ENCODE measurements around the gene PDE6H.

Gene PDE6H

DNA sequence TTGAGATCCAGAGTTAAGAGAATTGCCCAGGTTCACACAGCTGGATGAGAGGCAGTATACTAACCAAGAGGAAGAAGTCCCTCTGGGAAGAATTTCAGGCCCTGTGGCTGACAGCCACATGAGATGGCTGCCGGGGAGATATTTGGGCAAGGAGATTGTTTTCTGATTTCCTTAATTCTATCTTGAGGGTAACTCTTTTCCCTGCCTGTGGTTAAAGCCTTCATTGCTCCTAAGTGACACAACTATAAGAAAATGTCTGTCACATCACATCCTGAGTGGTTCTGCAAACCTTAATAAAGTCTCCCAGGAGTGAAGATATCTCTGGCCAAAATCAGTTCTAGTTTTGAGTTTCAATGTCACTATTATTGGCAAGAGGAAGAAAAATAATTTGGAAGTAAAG, 21.0 kb upstream of the PDE6H start:
- DNase-seq (ENCODE audit: low read depth in 2 of 2): no peak

DNA sequence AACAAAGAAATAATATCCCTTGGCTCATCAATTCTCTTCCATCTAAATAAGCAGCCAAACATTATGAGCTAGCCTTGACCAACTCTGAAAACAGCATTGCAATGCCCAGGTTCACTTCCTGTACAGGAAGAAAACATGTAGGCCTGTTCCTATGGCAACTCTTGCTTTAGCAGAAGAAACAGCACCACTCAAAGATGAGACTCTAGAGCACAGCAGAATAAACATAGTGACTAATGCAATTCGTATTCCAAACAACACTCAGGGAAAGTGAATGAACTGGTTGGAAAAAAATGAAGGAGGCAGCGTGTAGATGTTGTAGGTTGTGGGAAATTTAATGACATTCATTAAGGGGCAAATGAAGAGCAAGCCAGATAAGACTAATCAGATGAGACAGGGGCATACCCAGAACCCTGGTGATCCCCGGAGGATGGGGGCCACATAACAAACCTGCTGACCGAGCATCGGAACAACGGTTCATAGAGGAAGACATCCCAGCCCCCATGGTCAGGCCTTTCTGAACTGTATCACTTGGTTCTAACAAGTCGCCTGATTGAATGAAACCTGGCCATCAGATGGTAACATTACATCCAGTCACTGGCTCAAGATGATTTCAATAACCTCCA, 20.4 kb upstream of the PDE6H start:
- peak; percentile 60 to 64 for DNase-seq (ENCODE audit: low read depth in 2 of 2)

DNA sequence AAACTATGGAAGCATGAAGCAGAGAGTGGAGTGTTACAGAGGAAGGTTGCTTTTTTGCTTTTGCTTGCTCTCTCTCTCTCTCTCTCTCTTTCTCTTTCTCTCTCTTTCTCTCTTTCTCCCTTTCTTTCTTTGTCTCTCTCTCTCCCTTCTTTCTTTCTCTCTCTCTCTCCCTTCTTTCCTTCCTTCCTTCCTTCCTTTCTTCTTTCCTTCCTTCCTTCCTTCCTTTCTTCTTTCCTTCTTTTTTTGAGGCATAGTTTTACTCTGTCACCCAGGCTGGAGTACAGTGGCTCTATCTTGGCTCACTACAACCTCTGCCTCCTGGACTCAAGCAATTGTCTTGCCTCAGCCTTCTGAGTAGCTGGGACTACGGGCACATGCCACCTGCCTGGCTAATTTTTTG, 19.1 kb upstream of the PDE6H start:
- no peak for DNase-seq (ENCODE audit: low read depth in 2 of 2)

DNA sequence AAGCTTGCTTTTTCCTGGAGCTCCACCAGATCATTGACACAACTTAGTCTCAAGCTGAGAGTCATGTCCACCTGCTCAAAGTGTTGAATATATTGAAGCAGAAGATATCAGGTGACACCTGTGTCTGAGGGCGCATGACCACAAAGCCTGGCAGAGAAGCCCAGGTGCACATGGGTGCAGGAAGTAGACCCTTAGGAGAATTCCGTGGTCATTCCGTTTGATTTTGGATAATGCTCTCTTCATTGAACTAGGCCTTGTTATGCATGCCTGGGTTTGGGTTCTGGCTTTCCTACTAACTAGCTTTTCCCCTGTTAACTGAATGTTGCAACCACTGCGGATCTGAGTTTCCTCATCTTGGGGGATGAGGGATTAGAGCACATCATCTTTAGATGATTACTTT, 18.6 kb upstream of the PDE6H start:
- DNase-seq (ENCODE audit: low read depth in 2 of 2): no peak

DNA sequence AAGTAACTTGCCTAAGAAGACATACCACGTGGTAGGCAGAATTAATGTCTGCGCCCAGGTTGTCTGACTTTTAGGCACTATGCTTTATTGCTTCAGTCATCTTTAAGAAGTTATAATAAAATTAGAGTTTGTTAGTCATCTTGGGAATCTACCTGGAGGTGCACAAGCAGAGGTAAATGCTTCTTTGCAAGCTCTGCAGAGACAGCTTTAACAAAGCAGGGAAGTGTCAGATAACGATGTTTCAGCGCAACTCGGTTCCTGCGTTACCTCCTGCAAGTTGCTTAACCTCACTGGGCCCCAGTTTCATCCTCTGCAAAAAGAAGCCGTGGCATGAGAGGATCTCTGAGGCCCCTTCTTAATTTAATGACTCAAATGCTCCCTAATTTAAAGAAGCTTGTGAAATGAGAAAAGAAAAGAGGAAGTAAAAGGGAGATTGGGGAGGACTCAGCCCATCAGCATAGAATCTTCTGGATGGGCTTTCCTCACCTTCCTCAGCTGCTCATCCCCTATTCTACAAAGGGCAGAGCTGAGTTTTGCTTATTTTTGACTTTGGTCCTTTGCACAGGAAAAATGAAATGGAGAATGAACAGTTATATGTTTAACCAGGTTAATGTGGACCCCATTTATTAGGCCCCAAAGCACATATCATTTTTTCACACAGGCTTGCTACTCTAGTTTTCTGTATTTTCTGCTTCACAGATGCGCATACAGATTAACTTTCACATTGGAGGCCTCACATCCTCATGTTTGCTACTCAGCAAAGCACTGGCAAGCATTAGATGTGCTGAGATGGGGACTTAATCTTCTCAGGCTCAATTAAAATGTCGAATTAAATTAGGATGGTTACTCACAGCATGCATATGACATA, 16.6 kb upstream of the PDE6H start:
- DNase-seq (ENCODE audit: low read depth in 2 of 2): no peak

DNA sequence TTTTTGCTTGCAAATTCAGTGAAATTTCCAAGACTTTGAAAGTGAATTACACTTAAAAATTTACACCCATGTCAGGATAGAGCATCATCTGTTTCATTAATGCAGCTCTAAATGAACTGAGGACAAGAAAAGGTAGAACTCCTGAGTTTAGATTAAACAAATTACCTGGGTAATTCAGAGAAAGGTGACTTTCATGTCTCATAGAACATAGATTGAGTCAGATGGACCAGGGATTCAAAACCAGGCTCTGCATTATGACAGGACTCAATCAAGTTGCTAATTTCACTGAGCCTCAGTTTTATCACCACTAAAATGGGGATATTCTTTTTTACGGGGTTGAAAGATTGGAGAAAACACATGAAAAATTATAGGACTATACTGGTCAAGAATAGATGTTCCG, 15.9 kb upstream of the PDE6H start:
- DNase-seq (ENCODE audit: low read depth in 2 of 2): no peak

DNA sequence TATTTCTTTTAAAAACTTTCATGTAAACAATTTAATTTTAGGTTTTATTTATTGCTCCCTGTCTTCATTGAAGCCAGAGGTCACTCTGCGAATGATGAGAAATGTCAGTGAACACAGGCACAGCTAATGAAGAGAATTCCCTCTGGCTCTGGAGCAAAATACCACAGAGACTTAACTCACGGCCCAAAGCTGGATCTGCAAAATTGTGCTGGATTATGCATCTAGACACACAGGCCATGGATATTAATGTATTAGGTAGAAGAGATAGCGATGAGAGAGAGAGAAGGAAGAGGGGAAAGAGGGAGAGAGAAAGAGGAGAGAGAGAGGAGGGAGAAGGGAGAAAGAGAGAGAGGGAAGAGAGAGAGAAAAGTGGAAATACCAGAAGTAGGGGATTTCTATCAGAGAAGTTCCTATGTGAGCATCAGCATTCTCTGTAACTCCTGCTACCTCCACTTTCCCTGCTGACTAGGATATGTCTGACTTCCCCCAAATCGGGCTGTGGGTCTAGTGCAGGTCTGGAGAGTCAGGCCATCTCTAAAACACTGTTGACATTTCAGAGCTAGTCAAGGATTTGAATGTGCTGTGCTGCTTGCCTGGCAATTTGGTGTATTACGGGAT, 15.2 kb upstream of the PDE6H start:
- no peak for DNase-seq (ENCODE audit: low read depth in 2 of 2)

DNA sequence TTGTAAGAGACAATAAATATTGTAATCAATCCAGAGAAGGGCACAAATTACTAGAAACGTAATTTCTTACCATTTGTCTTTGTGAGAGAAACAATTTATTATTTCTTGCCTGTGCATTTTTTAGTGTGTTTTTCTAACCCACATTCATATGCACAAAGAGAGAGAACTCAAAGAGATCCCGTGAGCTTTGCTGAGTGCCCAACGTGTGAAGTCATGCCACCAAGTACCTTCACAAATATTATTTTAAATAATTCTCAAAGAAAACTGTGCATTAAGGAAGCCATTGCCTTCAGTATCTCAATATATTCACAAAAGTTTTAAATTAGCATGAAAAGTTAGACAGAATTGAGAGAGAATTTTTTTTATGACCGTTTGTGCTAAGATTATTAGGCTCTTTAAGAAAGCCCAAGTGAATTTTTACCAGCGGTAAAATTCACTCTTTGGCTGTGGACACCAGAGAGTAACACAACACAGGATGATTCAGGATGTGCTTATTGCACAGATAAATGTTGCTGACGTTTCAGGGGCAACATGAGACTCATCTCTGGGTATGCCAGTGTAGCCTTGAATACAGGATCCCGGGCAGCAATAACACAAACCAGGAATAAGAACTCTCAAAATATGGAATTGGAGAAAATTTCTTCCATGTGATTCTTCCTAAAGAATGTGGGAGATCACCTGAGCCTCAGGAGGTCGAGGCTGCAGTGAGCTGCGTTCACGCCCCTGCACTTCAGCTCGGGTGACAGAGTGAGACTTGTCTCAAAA, 14.3 kb upstream of the PDE6H start:
- no peak for DNase-seq (ENCODE audit: low read depth in 2 of 2)

DNA sequence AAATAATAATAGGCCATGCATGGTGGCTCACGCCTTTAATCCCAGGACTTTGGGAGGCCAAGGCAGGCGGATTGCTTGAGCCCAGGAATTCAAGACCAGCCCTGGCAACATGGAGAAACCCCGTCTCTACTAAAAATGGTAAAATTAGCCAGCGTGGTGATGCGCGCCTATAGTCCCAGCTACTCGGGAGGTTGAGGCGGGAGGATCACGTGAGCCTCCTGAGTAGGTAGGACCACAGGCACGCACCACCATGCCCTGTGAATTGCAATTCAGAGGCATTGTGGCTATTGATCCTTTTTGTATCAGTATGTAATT, 13.8 kb upstream of the PDE6H start:
- DNase-seq (ENCODE audit: low read depth in 2 of 2): no peak

DNA sequence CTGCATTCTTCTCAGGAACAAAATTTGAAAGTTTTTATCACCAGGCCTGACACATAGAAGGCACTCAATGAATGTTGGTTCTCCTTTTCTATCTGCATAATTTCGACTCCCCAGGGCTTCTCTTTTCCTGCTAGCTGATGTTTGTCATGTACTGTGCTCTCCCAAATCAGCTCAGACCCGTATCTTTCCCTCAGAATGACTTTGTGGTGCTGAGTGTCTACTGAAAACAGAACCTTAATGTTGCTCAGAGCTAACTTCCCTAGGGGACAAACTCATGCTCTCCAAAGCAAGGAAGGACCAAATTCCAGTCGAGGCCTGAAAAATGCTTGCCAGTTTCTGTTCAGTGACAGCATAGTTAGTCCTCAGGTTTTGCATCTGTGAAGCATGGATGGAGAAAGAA, 13.4 kb upstream of the PDE6H start:
- DNase-seq (ENCODE audit: low read depth in 2 of 2): no peak

DNA sequence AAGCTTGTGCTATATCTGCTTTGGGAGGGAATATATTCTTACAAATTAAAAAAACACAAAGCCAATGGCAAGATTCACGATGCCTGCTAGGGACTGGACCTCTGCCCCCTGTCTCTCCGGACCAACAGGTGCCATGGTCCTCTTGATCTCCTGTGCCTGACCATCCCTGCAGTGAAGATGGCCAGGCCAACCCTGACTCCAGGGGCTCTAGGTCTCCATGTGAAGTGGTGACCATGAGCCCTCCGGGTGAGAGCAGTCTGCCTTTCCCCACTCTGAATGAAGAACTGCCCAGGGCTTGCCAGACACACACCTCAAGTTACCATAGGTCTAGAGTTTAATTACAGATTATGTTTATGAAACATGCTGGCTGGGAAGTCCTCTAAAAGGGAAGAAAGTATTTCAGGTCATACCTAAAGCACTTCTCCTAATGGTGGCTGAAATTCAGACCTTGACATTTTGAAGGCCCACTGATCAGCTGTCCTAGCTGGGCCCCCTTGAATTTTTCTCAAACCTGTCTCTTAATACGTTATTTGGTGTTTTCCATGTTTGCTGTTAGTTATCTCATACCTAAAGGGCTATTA, 12.8 kb upstream of the PDE6H start:
- DNase-seq (ENCODE audit: low read depth in 2 of 2): no peak

DNA sequence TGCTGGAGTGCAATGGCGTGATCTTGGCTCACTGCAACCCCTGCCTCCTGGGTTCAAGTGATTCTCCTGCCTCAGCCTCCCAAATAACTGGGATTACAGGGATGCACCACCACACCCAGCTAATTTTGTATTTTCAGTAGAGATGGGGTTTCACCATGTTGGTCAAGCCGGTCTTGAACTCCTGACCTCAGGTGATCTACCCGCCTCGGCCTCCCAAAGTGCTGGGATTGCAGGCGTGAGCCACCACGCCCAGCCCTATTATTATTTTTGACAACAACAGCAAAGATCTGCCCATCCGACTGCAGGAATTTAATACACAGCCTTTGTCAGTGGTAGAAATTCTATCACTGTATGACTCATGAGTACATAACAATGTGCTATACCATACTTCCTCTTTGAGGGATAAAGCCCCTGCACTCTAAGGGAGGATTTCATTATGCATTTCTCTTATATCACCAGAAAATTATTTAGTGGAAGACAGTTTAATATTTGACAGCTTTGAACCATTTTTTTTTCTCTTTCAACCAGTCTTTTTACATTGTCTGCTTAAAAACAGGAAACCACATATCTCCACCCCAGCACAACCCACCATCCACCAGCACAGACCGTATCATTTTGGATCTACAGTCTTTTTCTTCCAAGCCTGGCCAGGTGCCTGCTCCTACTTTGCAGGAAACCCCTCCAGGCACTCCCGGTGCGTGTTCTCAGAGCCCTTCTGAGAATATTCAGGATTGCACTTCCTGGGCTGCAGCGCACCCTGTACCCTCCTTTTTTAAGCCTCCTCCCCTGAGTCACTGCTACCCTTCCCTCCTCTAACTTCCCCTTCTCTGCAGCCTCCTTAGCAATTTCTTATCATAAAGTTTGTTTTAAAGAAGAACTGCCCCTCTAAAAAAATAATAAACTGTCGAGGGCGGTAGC, 12.0 kb upstream of the PDE6H start:
- peak; percentile 50 to 62 for DNase-seq (ENCODE audit: low read depth in 2 of 2)

DNA sequence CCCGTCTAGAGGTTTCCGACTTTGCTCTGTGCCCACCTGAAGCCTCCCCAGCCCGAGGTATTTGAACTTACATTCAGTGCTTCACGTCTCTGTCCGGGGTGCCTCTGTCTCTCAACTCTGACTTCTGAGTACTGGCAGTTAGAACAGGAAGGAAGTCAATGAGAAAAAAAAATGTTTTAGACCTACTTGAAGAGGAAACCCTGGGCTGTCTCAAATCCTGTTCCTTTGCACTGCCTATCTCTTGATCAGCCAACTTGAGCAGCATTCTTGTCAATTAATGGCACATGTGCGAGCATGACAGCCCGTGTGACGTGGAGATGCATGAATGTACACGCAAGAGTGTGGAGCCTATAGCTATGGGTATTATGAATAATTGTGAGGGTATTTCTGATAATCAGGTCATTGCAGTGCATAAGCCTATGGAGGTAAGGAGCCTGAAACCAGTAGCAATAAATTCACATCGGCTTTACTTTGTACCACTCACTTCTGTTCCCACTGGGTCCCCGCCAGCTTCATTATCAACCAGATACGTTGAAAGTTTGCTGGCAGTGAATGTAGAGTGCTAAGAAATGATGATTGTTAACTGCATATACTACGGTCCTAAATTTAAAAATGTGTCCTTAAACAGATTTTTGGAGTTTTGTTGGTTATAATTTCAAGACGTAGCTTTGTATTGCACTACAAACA, 11.2 kb upstream of the PDE6H start, which contains the start of gene ARHGDIB:
ARHGDIB (minus strand) TSS at position 136 of the 687 bp plus-strand sequence. CDS start 10,889 bp downstream, outside the sequence.
- no peak for DNase-seq (ENCODE audit: low read depth in 2 of 2)

DNA sequence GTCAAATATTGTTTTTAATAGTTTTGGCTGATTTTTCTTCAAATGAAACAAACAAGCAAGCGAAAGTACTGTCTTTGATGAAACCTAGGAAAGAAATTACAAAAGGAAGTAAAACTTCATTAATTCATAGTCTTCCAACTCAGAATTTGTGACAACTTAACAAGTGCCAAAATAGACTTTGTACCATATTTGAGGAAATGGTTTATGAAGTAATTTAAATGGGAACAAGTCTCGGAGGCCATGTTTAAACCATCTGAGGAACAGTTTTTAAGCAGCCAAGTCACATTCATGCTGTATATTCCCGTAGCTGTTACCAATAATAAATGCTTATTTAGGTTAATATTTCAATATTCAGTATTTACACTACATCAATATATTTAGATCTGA, 10.7 kb upstream of the PDE6H start:
- DNase-seq (ENCODE audit: low read depth in 2 of 2): no peak

DNA sequence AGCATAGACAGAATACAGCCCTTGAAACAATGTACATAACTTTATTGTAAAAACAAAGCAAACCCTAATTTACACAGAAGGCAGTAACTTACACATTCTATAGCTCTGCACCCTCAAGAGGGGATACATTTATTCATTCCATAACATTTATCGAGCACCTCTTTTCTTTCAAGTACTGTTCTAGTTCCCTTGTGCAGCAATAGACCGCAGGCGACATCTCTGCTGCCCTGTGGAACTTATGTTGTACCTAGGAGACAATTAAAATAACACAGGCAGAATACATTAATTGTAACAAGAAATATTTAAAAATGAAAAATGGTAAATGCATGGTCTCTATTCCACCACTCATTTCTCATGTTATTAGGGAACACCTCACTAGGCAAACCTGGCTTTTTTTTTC, 10.0 kb upstream of the PDE6H start:
- DNase-seq (ENCODE audit: low read depth in 2 of 2): no peak

DNA sequence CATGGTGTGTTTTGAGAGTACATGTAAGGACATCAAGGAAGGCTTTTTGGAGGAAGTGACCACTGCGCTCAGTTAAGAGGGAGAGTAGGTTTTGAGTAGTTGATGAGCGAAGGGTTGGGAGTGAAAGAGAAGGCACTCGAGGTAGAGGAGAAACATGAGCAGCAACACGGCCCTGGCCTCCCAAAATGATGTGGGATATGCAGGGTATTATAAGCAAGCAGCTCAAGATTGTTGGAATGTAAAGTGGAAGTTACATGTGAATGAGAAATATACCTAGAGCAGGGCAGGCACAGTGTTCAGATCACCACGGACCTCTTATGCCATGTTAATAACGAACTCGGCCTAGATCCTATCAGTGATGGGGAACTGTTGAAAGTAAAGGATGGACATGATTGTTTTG, 9.3 kb upstream of the PDE6H start:
- no peak for DNase-seq (ENCODE audit: low read depth in 2 of 2)

DNA sequence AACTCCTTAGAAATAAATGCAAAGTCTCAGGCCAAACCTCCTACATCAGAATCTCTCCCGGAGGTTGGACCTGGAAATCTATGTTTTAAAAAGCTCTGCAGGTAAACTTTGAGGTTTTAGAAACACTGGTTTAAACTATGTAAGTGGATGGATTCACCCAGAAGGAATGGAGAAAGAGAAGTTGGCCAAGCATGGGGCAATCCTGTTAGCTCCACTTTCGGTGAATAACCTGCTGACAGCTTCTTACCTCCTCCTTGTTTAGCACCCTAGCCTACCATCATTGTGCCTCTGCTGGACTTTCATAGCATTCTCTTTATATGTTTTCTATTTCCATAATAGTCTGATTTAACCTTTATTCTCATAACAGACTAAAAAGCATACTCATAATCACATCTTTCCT, 8.4 kb upstream of the PDE6H start:
- no peak for DNase-seq (ENCODE audit: low read depth in 2 of 2)

DNA sequence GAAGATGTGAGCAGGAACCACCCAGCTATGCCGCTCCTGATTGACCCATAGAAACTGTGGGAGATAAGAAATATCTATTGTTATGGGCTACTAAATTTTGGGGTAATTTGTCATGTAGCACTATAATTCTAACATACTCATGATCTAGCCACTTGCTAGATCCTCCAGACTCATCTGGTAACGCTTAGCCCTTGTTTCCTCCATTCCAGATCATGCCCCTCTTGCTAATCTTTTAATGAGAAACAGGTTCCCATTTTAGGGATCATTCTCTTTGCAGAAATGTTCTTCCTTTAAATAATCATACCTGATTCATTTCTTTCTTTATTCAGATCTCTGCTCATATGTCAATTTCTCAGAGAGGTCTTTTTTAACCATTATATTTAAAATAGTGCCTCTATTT, 7.6 kb upstream of the PDE6H start:
- DNase-seq (ENCODE audit: low read depth in 2 of 2): no peak

DNA sequence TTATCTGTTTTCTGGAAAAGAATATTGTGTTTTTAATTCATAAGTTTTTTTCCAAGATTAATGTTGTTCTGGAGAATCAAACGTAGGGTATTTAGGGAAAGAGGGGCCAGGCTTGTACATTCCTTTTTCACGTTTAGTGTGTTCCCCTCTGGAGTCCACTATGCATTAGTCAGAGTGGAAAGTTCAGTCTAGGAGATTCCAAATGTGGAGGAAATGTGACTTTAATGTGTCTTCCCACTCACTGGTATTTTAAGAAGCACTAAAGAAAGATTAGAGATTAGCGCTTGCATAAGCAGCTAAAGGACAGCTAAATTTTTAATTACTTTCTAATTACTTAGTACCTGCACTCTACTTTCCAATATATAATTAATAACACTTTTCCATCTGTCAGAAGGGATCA, 4.4 kb upstream of the PDE6H start:
- DNase-seq (ENCODE audit: low read depth in 2 of 2): no peak

DNA sequence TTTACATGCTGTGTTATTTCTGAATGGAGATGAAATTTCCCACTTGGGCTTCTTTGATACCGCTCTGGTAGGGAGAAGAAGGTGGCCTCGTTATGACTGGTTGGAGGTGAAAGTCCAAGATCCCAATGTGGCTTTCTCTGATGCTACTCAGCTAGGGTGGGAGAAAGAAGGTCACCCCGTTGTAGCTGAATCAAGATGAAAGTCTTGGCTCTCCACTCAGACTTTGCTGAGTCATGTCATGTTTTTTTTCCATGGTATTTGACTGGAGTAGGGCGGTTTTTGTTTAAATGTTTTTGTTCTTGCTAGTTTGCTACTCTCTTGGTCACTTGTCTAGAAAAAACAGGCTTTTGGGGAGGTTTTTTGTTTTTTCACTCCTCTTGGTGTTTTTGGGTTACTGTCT, 2.4 kb upstream of the PDE6H start:
- DNase-seq (ENCODE audit: low read depth in 2 of 2): no peak

Measured in fibroblast of skin of left biceps (primary cell).